Mesenchymal stem cell (in vitro differentiated cells and primary cell): Measurements from ENCODE around the gene INS.
A peak's percentile ranks its signal among the peaks of the same experiment; 100 is the strongest.

Source experiments
- DNase-seq: peaks from one replicate; pipeline ENCODE4 v3.0.0-alpha.2; 2013
- H2AFZ ChIP-seq: one replicate; pipeline ENCODE4 v1.6.1; 2013; ENCODE audit warnings: low read depth, mild to moderate bottlenecking, control low read depth, inconsistent platforms, low read length, moderate library complexity
- H2AK5ac ChIP-seq: 2 replicates; pipeline ENCODE4 v1.6.1; 2013; ENCODE audit warnings: low read length, moderate library complexity, mild to moderate bottlenecking, inconsistent platforms; ENCODE audit not compliant: severe bottlenecking
- H2BK120ac ChIP-seq: one replicate; pipeline ENCODE4 v1.6.1; 2013; ENCODE audit warnings: low read depth, mild to moderate bottlenecking, inconsistent platforms, low read length, moderate library complexity
- H2BK12ac ChIP-seq, 2 experiments: one replicate each; pipeline ENCODE4 v1.6.1; 2013; ENCODE audit warnings: inconsistent platforms in 2 of 2, low read length in 2 of 2, mild to moderate bottlenecking in 2 of 2, moderate library complexity in 2 of 2, control low read depth in 1 of 2
- H2BK15ac ChIP-seq: one replicate; pipeline ENCODE4 v1.6.1; 2013; ENCODE audit warnings: mild to moderate bottlenecking, low read depth, inconsistent platforms; ENCODE audit not compliant: poor library complexity, severe bottlenecking
- H2BK5ac ChIP-seq: 2 replicates; pipeline ENCODE4 v1.6.1; 2013; ENCODE audit warnings: low read depth, mild to moderate bottlenecking, low read length, control low read depth, inconsistent platforms; ENCODE audit not compliant: poor library complexity, severe bottlenecking
- H3K14ac ChIP-seq, 2 experiments: one replicate each; pipeline ENCODE4 v1.6.1; 2013; ENCODE audit warnings: inconsistent platforms in 2 of 2, low read length in 2 of 2, control low read depth in 1 of 2, mild to moderate bottlenecking in 1 of 2, moderate library complexity in 1 of 2
- H3K18ac ChIP-seq, 2 experiments: one replicate each; pipeline ENCODE4 v1.6.1; 2013; ENCODE audit warnings: inconsistent platforms in 2 of 2, low read length in 2 of 2, control low read depth in 1 of 2, low read depth in 1 of 2, mild to moderate bottlenecking in 1 of 2
- H3K23ac ChIP-seq, 2 experiments: one replicate each; pipeline ENCODE4 v1.6.1; 2013; ENCODE audit warnings: inconsistent platforms in 2 of 2, low read length in 2 of 2, mild to moderate bottlenecking in 2 of 2, moderate library complexity in 2 of 2, control low read depth in 1 of 2
- H3K27ac ChIP-seq: 2 replicates; pipeline ENCODE4 v1.5.1; 2013; ENCODE audit warnings: mild to moderate bottlenecking, moderate library complexity, low read length, control low read depth, inconsistent platforms; ENCODE audit not compliant: poor library complexity, severe bottlenecking
- H3K27me3 ChIP-seq, 2 experiments: 2 replicates each; pipeline versions ENCODE4 v1.6.1 to v1.7.0; 2013; ENCODE audit warnings: low read length in 2 of 2, mild to moderate bottlenecking in 2 of 2, moderate library complexity in 2 of 2, control low read depth in 1 of 2, inconsistent platforms in 1 of 2; ENCODE audit not compliant: control insufficient read depth in 1 of 2, insufficient read depth in 1 of 2
- H3K36me3 ChIP-seq, 2 experiments: 2 replicates each; pipeline versions ENCODE4 v1.6.1 to v1.7.0; 2013; ENCODE audit warnings: low read length in 2 of 2, control low read depth in 1 of 2, inconsistent platforms in 1 of 2, low read depth in 1 of 2, mild to moderate bottlenecking in 1 of 2; ENCODE audit not compliant: insufficient read depth in 2 of 2, control insufficient read depth in 1 of 2
- H3K4ac ChIP-seq, 2 experiments: one replicate each; pipeline ENCODE4 v1.6.1; 2013; ENCODE audit warnings: inconsistent platforms in 2 of 2, low read length in 2 of 2, mild to moderate bottlenecking in 2 of 2, moderate library complexity in 2 of 2, control low read depth in 1 of 2, low read depth in 1 of 2
- H3K4me1 ChIP-seq: 2 replicates; pipeline ENCODE4 v1.6.1; 2013; ENCODE audit warnings: low read depth, low read length, control low read depth; ENCODE audit not compliant: control insufficient read depth, insufficient read depth
- H3K4me2 ChIP-seq: 2 replicates; pipeline ENCODE4 v1.6.1; 2013; ENCODE audit warnings: low read length, mild to moderate bottlenecking, inconsistent platforms; ENCODE audit not compliant: poor library complexity, severe bottlenecking
- H3K4me3 ChIP-seq, 2 experiments: 2 replicates each; pipeline versions ENCODE4 v1.5.1 to v1.7.0; 2013; ENCODE audit warnings: low read length in 2 of 2, mild to moderate bottlenecking in 2 of 2, control low read depth in 1 of 2, low read depth in 1 of 2; ENCODE audit not compliant: insufficient read depth in 1 of 2
- H3K79me1 ChIP-seq: replicated peaks from 2 replicates; pipeline ENCODE4 v1.6.1; 2013; ENCODE audit warnings: mild to moderate bottlenecking, control low read depth, low read length, inconsistent platforms; ENCODE audit not compliant: poor library complexity, severe bottlenecking
- H3K9ac ChIP-seq: 2 replicates; pipeline ENCODE4 v1.7.0; 2013; ENCODE audit warnings: mild to moderate bottlenecking, low read length, moderate library complexity
- H3K9me3 ChIP-seq: 2 replicates; pipeline ENCODE4 v1.7.0; 2013; ENCODE audit warnings: mild to moderate bottlenecking, low read length; ENCODE audit not compliant: control insufficient read depth
- H4K8ac ChIP-seq: one replicate; pipeline ENCODE4 v1.6.1; 2013; ENCODE audit warnings: inconsistent platforms, mild to moderate bottlenecking, low read length, moderate library complexity
- H4K91ac ChIP-seq: one replicate; pipeline ENCODE4 v1.6.1; 2013; ENCODE audit warnings: mild to moderate bottlenecking, low read length, inconsistent platforms
- WGBS: methylation state at CpG from one replicate; pipeline ENCODE4 v1.1.7; 2013; ENCODE audit warnings: mixed read lengths; 5-methylcytosine and 5-hydroxymethylcytosine counted together

INS gene

GRCh38 chr11:2122907-2123627 is 37.9 kb downstream of the INS start:
- peak overlapping the region; percentile 46 for H2BK5ac ChIP-seq
- H3K4me1 ChIP-seq, result peaks cover 18% of the 10 kb centered on the region
- peak overlapping the region; percentile 42 to 68 for H2BK12ac ChIP-seq
- H2AK5ac ChIP-seq, result no peak overlapping the region
- no peak overlapping the region for H3K23ac ChIP-seq
- no peak overlapping the region for H2AFZ ChIP-seq
- H3K4ac ChIP-seq, result peak overlapping the region in 1 of 2 experiments; percentile 24
- peak overlapping the region in 1 of 2 experiments; percentile 61 for H3K14ac ChIP-seq
- H3K79me1 ChIP-seq, result no peaks in the 10 kb centered on the region
- peaks cover 0 to 15% of the 10 kb centered on the region in 2 experiments for H3K27me3 ChIP-seq
- DNase-seq, result no peak
- peak overlapping the region; percentile 78 for H4K91ac ChIP-seq
- no peak overlapping the region for H3K9ac ChIP-seq
- no peaks in the 10 kb centered on the region for H3K36me3 ChIP-seq
- H4K8ac ChIP-seq, result peak overlapping the region; percentile 74
- H2BK120ac ChIP-seq, result peak overlapping the region; percentile 57
- H3K18ac ChIP-seq, result peak overlapping the region in 1 of 2 experiments; percentile 54
- 91% methylated on average over 13 of the region's 13 CpGs for WGBS
- H3K9me3 ChIP-seq, result peaks cover 5% of the 10 kb centered on the region
- peak overlapping the region; percentile 18 for H2BK15ac ChIP-seq
- no peak overlapping the region for H3K4me2 ChIP-seq
- no peak overlapping the region for H3K27ac ChIP-seq
- H3K4me3 ChIP-seq, result no peak overlapping the region

GRCh38 chr11:2122222-2122906 is 38.6 kb downstream of the INS start:
- WGBS, result 26% methylated on average over 19 of the region's 19 CpGs
- Histone ChIP-seq H2AK5ac (no peak overlapping the region), H3K36me3 (no peaks in the 10 kb centered on the region)

GRCh38 chr11:2121227-2122130 is 39.5 kb downstream of the INS start:
- Histone ChIP-seq H2AFZ (no peak overlapping the region), H3K4me3 (no peak overlapping the region), H4K91ac (no peak overlapping the region), H3K18ac (no peak overlapping the region), H2BK5ac (no peak overlapping the region), H3K27ac (no peak overlapping the region), H3K4me1 (peaks cover 18% of the 10 kb centered on the region), H2AK5ac (no peak overlapping the region), H4K8ac (no peak overlapping the region), H3K9me3 (peaks cover 19% of the 10 kb centered on the region), H3K23ac (no peak overlapping the region), H3K14ac (no peak overlapping the region), H3K9ac (no peak overlapping the region), H3K36me3 (no peaks in the 10 kb centered on the region), H3K4ac (no peak overlapping the region), H2BK12ac (peak overlapping the region in 1 of 2 experiments; percentile 32), H3K4me2 (no peak overlapping the region), H3K27me3 (peaks cover 0 to 22% of the 10 kb centered on the region in 2 experiments), H2BK120ac (no peak overlapping the region), H2BK15ac (no peak overlapping the region), H3K79me1 (no peaks in the 10 kb centered on the region)
- 87% methylated on average over 20 of the region's 21 CpGs for WGBS
- no peak for DNase-seq

More at GRCh38 chr11:2122222-2122906, 38.6 kb downstream of the INS start:
- H3K27ac ChIP-seq, result no peak overlapping the region
- peak overlapping the region; percentile 10 for H3K4me2 ChIP-seq
- H2BK120ac ChIP-seq, result peak overlapping the region; percentile 57
- H3K79me1 ChIP-seq, result no peaks in the 10 kb centered on the region
- H2AFZ ChIP-seq, result no peak overlapping the region
- H2BK5ac ChIP-seq, result peak overlapping the region; percentile 46
- peak overlapping the region; percentile 23 to 54 for H3K18ac ChIP-seq
- peak; percentile 60 for DNase-seq
- peaks cover 12% of the 10 kb centered on the region for H3K9me3 ChIP-seq
- peak overlapping the region; percentile 42 to 68 for H2BK12ac ChIP-seq
- H3K27me3 ChIP-seq, result peaks cover 0 to 21% of the 10 kb centered on the region in 2 experiments
- no peak overlapping the region for H2BK15ac ChIP-seq
- no peak overlapping the region for H3K4me3 ChIP-seq
- H3K4ac ChIP-seq, result peak overlapping the region in 1 of 2 experiments; percentile 24
- H4K8ac ChIP-seq, result peak overlapping the region; percentile 74
- H3K14ac ChIP-seq, result peak overlapping the region in 1 of 2 experiments; percentile 61
- no peak overlapping the region for H3K23ac ChIP-seq
- H3K9ac ChIP-seq, result no peak overlapping the region
- H4K91ac ChIP-seq, result peak overlapping the region; percentile 78
- H3K4me1 ChIP-seq, result peaks cover 18% of the 10 kb centered on the region
